CD4-positive, alpha-beta T cell treated with Interleukin-6 at 100 ng/mL for 8 hours (primary cell): ENCODE results near the gene CDX1.
"Not testable (repeated sequence)": the region's sequence is repeated elsewhere in the genome, so short reads cannot be mapped to it uniquely, and the experiment has no call there.

Experiments used
- DNase-seq: peaks from one replicate; pipeline ENCODE4 v3.0.0-alpha.2; 2020; ENCODE audit warnings: mixed read lengths, low spot score

The CDX1 gene

DNA sequence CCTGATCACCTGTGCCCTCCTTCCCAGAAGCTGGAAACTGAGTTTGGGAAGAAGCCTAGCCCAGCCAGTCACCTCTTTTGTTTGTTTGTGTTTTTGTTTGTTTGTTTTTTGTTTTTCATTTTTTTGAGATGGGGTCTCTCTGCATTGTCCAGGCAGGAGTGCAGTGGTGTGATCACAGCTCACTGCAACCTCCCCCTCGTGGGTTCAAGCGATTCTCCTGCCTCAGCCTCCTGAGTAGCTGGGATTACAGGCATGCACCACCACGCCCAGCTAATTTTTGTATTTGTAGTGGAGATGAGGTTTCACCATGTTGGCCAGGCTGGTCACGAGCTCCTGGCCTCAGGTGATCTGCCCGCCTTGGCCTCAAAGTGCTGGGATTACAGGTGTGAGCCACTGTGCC is 67.1 kb downstream of the CDX1 start:
- not testable (repeated sequence) for DNase-seq
